Body of pancreas (tissue), 4 donors: ENCODE data around the gene ITK.

Source experiments
- CTCF ChIP-seq, 7 experiments: fragments of 450-650 bp in 4 of 7; fragments of 200-600 bp in 3 of 7; sonication (generic) in 3 of 7; IDR thresholded peaks; one replicate each; pipeline ENCODE4 v1.5.1; 2016 to 2019; ENCODE audit warnings: antibody characterized with exemption in 7 of 7
- POLR2A ChIP-seq, 3 donors: fragments of 450-650 bp; IDR thresholded peaks; one replicate each; pipeline ENCODE4 v1.6.1; 2016; ENCODE audit warnings: antibody characterized with exemption in 3 of 3, mild to moderate bottlenecking in 2 of 3

- no peak for TF ChIP-seq POLR2A (IDR thresholded peaks at IDR 0.05)
- no peak for TF ChIP-seq CTCF (IDR thresholded peaks at IDR 0.05)
Measured at GRCh38 chr5:157161996-157162395, 18.6 kb upstream of the ITK start.
